Activated CD8-positive, alpha-beta T cell treated with anti-CD3 and anti-CD28 coated beads for 36 hours (primary cell): Measurements from ENCODE around the gene PARD3. TPM values are rescaled to one million over a fixed set of nuclear protein-coding genes. Genes with fewer than 3 reads are reported as not detected.

Experiments used
- ATAC-seq: fragments of 200-7000 bp; cut with Tn5 transposase; one replicate; pipeline ENCODE4 v1.10.0; 2021; ENCODE audit warnings: mild to moderate bottlenecking, moderate library complexity
- CTCF ChIA-PET: fragments of 350-600 bp; sonication (Branson Sonifier 250); formaldehyde crosslinking; loops from one replicate; lab custom pipeline; 2021; ENCODE audit warnings: antibody characterized with exemption; lab: Charles Lee
- POLR2A ChIA-PET: fragments of 350-600 bp; sonication (Branson Sonifier 250); formaldehyde crosslinking; loops from one replicate; lab custom pipeline; 2021; ENCODE audit warnings: antibody characterized with exemption; lab: Charles Lee
- DNase-seq: peaks from one replicate; pipeline ENCODE4 v3.0.0-alpha.2; 2020
- H3K27ac Mint-ChIP-seq: one replicate; pipeline ENCODE4 v1.8.0; 2021; ENCODE audit warnings: mild to moderate bottlenecking, mixed read lengths
- H3K27me3 Mint-ChIP-seq: one replicate; pipeline ENCODE4 v1.8.0; 2021; ENCODE audit warnings: mixed read lengths
- H3K36me3 Mint-ChIP-seq: one replicate; pipeline ENCODE4 v1.8.0; 2021; ENCODE audit warnings: low read depth, mixed read lengths
- H3K4me1 Mint-ChIP-seq: one replicate; pipeline ENCODE4 v1.8.0; 2021; ENCODE audit warnings: low read depth, mixed read lengths
- H3K4me3 Mint-ChIP-seq: one replicate; pipeline ENCODE4 v1.8.0; 2021; ENCODE audit warnings: mild to moderate bottlenecking, moderate library complexity, mixed read lengths
- H3K9me3 Mint-ChIP-seq: one replicate; pipeline ENCODE4 v1.8.0; 2021; ENCODE audit warnings: mixed read lengths
- intact Hi-C: fragments of 100-400 bp; cut with micrococcal nuclease; formaldehyde crosslinking; loops from one replicate; pipeline ENCODE4 v1.10.0; 2022
- total RNA-seq, 2 experiments: library from RNA; stranded (reverse); gene quantifications; one replicate each; pipeline ENCODE4 v1.2.3, GENCODE V29; 2021
- TF ChIP-seq, protein P1 (sequence below): fragments of 200-600 bp; IDR thresholded peaks from one replicate; pipeline ENCODE4 v1.8.0; 2022; ENCODE audit warnings: antibody characterized with exemption, mild to moderate bottlenecking

The PARD3 gene
- total RNA-seq, 2 experiments from 2014 or later, result 1.6 to 2.0 TPM

DNA sequence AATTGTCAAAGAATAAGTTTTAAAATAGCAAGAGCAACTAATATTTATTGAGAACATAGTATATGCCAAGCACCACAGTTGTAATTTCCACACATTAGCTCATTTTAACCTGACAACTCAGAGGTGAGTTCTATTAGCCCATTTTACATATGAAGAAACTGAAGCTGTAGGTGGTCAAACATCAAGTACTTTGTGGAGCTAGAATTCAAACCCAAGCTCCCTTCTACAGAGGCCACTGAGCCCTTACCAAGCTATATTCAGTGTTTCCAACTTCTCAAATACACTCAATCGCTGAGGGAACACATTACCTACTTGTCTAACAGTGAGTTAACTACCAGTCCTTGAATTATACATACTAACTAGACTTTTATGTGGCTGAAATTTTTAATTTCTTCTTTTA, 236.6 kb downstream of the PARD3 start:
- no peak for ATAC-seq
- CTCF ChIA-PET, result no interaction called here

GRCh38 chr10:34576797-34577196, 238.3 kb downstream of the PARD3 start:
- H3K27ac Mint-ChIP-seq, result no peak overlapping the region
- POLR2A ChIA-PET, result no interaction called here

More for the DNA sequence above, 236.6 kb downstream of the PARD3 start:
- H3K27ac Mint-ChIP-seq, result no peak overlapping the region
- no peaks in the 10 kb centered on the region for H3K27me3 Mint-ChIP-seq
- H3K4me3 Mint-ChIP-seq, result no peak overlapping the region
- no peaks in the 10 kb centered on the region for H3K4me1 Mint-ChIP-seq
- POLR2A ChIA-PET, result no interaction called here
- no peak for DNase-seq
- TF ChIP-seq, protein P1, sequence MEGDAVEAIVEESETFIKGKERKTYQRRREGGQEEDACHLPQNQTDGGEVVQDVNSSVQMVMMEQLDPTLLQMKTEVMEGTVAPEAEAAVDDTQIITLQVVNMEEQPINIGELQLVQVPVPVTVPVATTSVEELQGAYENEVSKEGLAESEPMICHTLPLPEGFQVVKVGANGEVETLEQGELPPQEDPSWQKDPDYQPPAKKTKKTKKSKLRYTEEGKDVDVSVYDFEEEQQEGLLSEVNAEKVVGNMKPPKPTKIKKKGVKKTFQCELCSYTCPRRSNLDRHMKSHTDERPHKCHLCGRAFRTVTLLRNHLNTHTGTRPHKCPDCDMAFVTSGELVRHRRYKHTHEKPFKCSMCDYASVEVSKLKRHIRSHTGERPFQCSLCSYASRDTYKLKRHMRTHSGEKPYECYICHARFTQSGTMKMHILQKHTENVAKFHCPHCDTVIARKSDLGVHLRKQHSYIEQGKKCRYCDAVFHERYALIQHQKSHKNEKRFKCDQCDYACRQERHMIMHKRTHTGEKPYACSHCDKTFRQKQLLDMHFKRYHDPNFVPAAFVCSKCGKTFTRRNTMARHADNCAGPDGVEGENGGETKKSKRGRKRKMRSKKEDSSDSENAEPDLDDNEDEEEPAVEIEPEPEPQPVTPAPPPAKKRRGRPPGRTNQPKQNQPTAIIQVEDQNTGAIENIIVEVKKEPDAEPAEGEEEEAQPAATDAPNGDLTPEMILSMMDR, result no peak
- intact Hi-C loops, result no loop called here
- H3K9me3 Mint-ChIP-seq, result no peaks in the 10 kb centered on the region
- no peaks in the 10 kb centered on the region for H3K36me3 Mint-ChIP-seq

GRCh38 chr10:34575882-34576281, 239.2 kb downstream of the PARD3 start:
- POLR2A ChIA-PET, result no interaction called here
- Mint-ChIP-seq H3K4me1 (no peaks in the 10 kb centered on the region), H3K9me3 (no peaks in the 10 kb centered on the region), H3K4me3 (no peak overlapping the region), H3K36me3 (no peaks in the 10 kb centered on the region), H3K27ac (no peak overlapping the region), H3K27me3 (no peaks in the 10 kb centered on the region)
- TF ChIP-seq, protein P1, result no peak
- intact Hi-C loops, result no loop called here
- no peak for DNase-seq
- CTCF ChIA-PET, result interaction anchor here (1.4 kb wide), 1 partner anchor 62 kb away, joined by 5 read pairs; no protein-coding TSS in a partner anchor
- no peak for ATAC-seq

More at GRCh38 chr10:34576797-34577196, 238.3 kb downstream of the PARD3 start:
- Mint-ChIP-seq H3K27me3 (no peaks in the 10 kb centered on the region), H3K4me1 (no peaks in the 10 kb centered on the region), H3K36me3 (no peaks in the 10 kb centered on the region), H3K9me3 (no peaks in the 10 kb centered on the region), H3K4me3 (no peak overlapping the region)
- TF ChIP-seq, protein P1, result no peak
- CTCF ChIA-PET, result no interaction called here
- DNase-seq (no peak), ATAC-seq (no peak)
- intact Hi-C loops, result no loop called here

DNA sequence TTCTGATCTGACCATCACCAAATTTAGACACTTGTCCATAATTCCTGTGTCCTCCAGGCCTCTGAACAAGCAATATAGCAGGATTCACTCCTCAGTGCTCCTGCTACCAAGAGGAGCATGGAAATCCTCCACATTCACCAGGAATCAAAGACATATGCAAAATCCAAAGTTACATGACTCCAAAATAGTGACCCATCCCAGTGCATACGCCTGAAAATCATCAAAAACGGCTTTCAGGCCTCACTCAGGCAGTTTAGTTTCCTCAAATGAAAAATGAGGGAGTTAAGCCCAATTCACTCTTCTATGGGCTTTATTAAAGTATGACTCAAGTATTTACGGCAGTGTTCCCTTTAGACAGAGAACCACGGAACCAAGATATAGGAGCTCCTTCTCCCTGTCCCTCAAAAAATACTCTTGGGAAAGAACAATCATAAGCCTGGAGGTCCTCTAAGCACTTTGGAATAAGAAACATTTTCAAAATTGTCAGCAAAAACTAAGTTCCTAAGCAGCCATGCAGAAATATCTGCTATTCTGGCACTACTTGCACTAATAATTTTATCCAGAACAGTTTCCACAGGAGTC, 240.7 kb downstream of the PARD3 start:
- Mint-ChIP-seq H3K27me3 (no peaks in the 10 kb centered on the region), H3K9me3 (no peaks in the 10 kb centered on the region), H3K36me3 (no peaks in the 10 kb centered on the region), H3K27ac (no peak overlapping the region), H3K4me1 (no peaks in the 10 kb centered on the region), H3K4me3 (no peak overlapping the region)
- ATAC-seq (no peak), DNase-seq (no peak)
- CTCF ChIA-PET, result no interaction called here
- POLR2A ChIA-PET, result no interaction called here
- intact Hi-C loops, result no loop called here
- TF ChIP-seq, protein P1, result no peak

GRCh38 chr10:34570887-34571286, 244.2 kb downstream of the PARD3 start:
- Mint-ChIP-seq H3K9me3 (no peaks in the 10 kb centered on the region), H3K27ac (no peak overlapping the region), H3K36me3 (no peaks in the 10 kb centered on the region), H3K27me3 (no peaks in the 10 kb centered on the region), H3K4me1 (no peaks in the 10 kb centered on the region), H3K4me3 (no peak overlapping the region)
- DNase-seq (no peak), ATAC-seq (no peak)
- ChIA-PET POLR2A (no interaction called here), CTCF (no interaction called here)
- TF ChIP-seq, protein P1, result no peak
- intact Hi-C loops, result no loop called here
